WERI-Rb-1 (cell line): ENCODE measurements around the gene VGLL4.

Experiments
- DNase-seq: peaks from one replicate; pipeline ENCODE4 v3.0.0-alpha.2; 2020
- H3K27ac ChIP-seq: fragments of 250-450 bp; sonication (Bioruptor Pico); 2 replicates; pipeline ENCODE4 v1.5.1; 2020; ENCODE audit warnings: mild to moderate bottlenecking, moderate library complexity
- H3K27me3 ChIP-seq: fragments of 250-450 bp; sonication (Bioruptor Pico); 2 replicates; pipeline ENCODE4 v1.5.1; 2021; ENCODE audit warnings: mild to moderate bottlenecking, low read depth, moderate library complexity; ENCODE audit not compliant: insufficient read depth, severe bottlenecking
- H3K36me3 ChIP-seq: fragments of 250-450 bp; sonication (Bioruptor Pico); 2 replicates; pipeline ENCODE4 v1.5.1; 2020; ENCODE audit warnings: mild to moderate bottlenecking, moderate library complexity
- H3K4me3 ChIP-seq: 2 replicates; pipeline ENCODE4 v1.5.1; 2011; ENCODE audit warnings: low read depth, mild to moderate bottlenecking, control low read depth, low read length
- H3K9me3 ChIP-seq: fragments of 250-450 bp; sonication (Bioruptor Pico); 2 replicates; pipeline ENCODE4 v1.5.1; 2021; ENCODE audit warnings: mild to moderate bottlenecking, moderate library complexity; ENCODE audit not compliant: severe bottlenecking
- TF ChIP-seq, protein P1 (sequence below): IDR thresholded peaks from 2 replicates; pipeline ENCODE4 v1.5.1; 2011; ENCODE audit warnings: low read depth, mild to moderate bottlenecking, control low read depth, inconsistent platforms, low read length

VGLL4 gene

DNA sequence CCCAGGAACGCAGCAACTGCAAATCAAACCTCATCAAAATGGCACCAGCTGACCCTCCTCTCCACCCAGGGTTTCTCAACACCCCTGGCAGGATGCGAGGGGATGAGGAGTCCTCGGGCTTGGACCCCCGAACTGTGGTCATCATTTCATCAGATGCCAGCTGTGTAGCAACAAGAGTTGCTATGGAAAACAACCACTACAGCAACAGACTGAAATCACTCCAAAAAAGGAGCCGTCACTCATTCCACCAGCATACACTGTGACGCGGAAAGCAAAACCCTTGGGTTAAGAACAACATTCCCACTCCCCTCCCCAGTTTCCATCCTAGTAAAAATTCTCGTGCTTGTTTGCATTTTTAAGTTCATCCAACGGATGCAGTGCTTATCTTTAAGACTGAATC lies 40.1 kb downstream of the VGLL4 start:
- H3K9me3 ChIP-seq: no peaks in the 10 kb centered on the region
- no peak for DNase-seq
- H3K36me3 ChIP-seq: peaks cover 36% of the 10 kb centered on the region
- H3K27me3 ChIP-seq: no peaks in the 10 kb centered on the region
- TF ChIP-seq, protein P1, sequence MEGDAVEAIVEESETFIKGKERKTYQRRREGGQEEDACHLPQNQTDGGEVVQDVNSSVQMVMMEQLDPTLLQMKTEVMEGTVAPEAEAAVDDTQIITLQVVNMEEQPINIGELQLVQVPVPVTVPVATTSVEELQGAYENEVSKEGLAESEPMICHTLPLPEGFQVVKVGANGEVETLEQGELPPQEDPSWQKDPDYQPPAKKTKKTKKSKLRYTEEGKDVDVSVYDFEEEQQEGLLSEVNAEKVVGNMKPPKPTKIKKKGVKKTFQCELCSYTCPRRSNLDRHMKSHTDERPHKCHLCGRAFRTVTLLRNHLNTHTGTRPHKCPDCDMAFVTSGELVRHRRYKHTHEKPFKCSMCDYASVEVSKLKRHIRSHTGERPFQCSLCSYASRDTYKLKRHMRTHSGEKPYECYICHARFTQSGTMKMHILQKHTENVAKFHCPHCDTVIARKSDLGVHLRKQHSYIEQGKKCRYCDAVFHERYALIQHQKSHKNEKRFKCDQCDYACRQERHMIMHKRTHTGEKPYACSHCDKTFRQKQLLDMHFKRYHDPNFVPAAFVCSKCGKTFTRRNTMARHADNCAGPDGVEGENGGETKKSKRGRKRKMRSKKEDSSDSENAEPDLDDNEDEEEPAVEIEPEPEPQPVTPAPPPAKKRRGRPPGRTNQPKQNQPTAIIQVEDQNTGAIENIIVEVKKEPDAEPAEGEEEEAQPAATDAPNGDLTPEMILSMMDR: no peak
- H3K27ac ChIP-seq: no peak overlapping the region
- no peak overlapping the region for H3K4me3 ChIP-seq

GRCh38 chr3:11602886-11603527 lies 40.7 kb downstream of the VGLL4 start:
- Histone ChIP-seq H3K27ac (no peak overlapping the region), H3K4me3 (no peak overlapping the region), H3K36me3 (peaks cover 36% of the 10 kb centered on the region), H3K9me3 (no peaks in the 10 kb centered on the region), H3K27me3 (no peaks in the 10 kb centered on the region)
- DNase-seq: no peak
- TF ChIP-seq, protein P1: no peak

DNA sequence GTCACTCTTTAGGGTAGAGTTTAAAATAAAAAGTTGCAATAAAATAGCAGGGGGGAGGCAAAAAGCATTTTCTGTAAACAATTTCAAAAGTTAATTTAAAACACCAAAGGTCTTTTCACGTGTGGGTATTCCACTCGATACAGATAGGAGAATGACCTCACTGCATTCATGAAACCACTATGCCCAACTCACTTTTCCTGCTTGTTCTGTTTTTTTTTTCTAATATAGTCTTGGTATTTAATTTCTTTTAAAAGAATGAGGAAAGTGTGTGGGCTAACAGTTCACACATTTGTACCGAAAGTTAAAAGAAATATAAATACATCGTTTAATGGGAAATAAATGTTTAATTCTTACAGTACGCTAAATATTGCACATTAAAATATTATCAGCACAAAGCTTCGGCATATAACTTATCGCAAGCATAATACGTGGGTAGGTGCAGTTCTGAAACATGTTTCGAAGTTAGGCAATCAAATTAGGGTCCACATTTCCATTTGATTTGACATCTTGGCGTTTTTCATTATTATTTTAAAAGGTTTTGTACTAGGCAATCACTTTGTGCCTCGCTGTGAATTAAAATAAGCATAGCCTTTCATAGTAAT lies 41.4 kb downstream of the VGLL4 start:
- H3K27ac ChIP-seq: no peak overlapping the region
- peaks cover 36% of the 10 kb centered on the region for H3K36me3 ChIP-seq
- H3K4me3 ChIP-seq: no peak overlapping the region
- DNase-seq: no peak
- TF ChIP-seq, protein P1: no peak
- H3K27me3 ChIP-seq: no peaks in the 10 kb centered on the region
- no peaks in the 10 kb centered on the region for H3K9me3 ChIP-seq

- TF ChIP-seq, protein P1: no peak
- H3K27ac ChIP-seq: no peak overlapping the region
- no peaks in the 10 kb centered on the region for H3K9me3 ChIP-seq
- H3K27me3 ChIP-seq: no peaks in the 10 kb centered on the region
- peaks cover 34% of the 10 kb centered on the region for H3K36me3 ChIP-seq
- DNase-seq: no peak
- no peak overlapping the region for H3K4me3 ChIP-seq
Measured at GRCh38 chr3:11601446-11602238, 42.1 kb downstream of the VGLL4 start.

DNA sequence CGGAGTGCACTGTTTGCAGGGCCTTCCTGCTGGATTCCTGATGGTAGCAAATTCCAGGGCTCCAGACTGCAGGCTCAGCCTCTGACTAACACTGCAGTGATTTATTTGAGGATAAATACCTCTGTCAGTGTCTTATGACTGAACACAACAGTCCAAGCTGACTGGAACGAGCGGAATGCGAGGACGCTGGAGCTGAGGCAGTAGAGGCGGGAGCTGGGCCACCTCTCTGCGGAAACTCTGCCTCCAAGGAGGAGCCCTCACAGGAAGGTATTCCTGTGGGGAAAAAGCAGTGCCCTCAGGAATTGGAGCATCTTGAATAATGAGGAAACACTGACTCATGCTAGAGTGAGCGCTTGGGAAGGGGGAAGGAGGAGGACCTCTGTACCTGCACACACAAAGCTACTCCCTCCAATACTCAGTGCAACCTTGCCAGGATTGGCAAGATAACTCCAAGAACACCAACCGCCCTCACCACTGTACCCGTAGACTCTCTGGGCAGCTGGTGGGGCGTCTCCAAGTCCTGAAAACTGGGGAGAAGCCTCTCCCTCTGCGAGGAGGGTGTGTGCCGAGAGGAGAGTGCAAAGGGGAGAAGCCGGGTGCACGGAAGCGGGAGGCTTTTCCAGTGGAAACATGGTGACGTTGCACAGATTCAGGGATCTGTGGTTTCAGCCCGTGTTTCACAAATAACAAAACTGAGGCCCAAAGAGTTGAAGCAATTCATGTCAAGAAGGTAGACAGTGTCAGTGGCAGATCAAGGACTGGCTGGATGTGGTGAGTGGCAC lies 43.0 kb downstream of the VGLL4 start:
- H3K27ac ChIP-seq: no peak overlapping the region; the same call in 1 of the 2 replicates
- peaks cover 31% of the 10 kb centered on the region for H3K36me3 ChIP-seq
- H3K4me3 ChIP-seq: no peak overlapping the region
- no peaks in the 10 kb centered on the region for H3K9me3 ChIP-seq
- no peaks in the 10 kb centered on the region for H3K27me3 ChIP-seq
- TF ChIP-seq, protein P1: no peak
- DNase-seq: no peak
